RWPE1 (cell line): ENCODE data around the gene DET1.

Experiments
- CTCF ChIA-PET: fragments of 350-600 bp; sonication (Branson Sonifier 250); formaldehyde crosslinking; extraction: SDS; loops from one replicate; lab custom pipeline; 2021; lab: Yijun Ruan, JAX
- POLR2A ChIA-PET: fragments of 400-600 bp; formaldehyde crosslinking; extraction: SDS; loops from one replicate; lab custom pipeline; 2020; ENCODE audit warnings: antibody characterized with exemption; ENCODE audit not compliant: low non-redundant PET; lab: Yijun Ruan, JAX
- DNase-seq: peaks from one replicate; pipeline ENCODE4 v3.0.0; 2012; ENCODE audit warnings: low spot score
- H3K27ac ChIP-seq: fragments of 450-650 bp; 2 replicates; pipeline ENCODE4 v1.5.1; 2017
- TF ChIP-seq, protein P1 (sequence below): fragments of 450-650 bp; conservative IDR thresholded peaks from 2 replicates; pipeline ENCODE4 v1.5.1; 2017; ENCODE audit warnings: low read depth, mild to moderate bottlenecking

Gene DET1

DNA sequence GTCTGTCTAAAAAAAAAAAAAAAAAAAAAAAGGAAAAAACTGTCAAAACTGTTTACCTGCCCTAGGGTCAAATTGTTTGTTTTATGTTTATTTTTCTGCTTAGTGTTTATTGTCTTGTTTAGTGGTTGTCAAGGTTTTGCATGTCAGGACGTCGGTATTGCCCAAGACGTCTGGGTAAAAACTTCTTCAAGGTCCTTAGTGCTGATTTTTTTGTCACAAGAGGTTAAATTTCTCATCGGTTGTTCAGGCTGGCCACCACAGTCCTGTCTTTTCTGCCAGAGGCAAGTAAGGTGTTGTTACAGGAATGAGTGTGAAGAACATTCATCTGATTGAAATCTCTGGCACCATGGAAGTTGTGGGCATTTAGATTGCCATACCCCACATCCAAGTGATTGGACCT lies 7.0 kb downstream of the DET1 start:
- no peak overlapping the region for H3K27ac ChIP-seq
- CTCF ChIA-PET, result no interaction called here
- TF ChIP-seq, protein P1, sequence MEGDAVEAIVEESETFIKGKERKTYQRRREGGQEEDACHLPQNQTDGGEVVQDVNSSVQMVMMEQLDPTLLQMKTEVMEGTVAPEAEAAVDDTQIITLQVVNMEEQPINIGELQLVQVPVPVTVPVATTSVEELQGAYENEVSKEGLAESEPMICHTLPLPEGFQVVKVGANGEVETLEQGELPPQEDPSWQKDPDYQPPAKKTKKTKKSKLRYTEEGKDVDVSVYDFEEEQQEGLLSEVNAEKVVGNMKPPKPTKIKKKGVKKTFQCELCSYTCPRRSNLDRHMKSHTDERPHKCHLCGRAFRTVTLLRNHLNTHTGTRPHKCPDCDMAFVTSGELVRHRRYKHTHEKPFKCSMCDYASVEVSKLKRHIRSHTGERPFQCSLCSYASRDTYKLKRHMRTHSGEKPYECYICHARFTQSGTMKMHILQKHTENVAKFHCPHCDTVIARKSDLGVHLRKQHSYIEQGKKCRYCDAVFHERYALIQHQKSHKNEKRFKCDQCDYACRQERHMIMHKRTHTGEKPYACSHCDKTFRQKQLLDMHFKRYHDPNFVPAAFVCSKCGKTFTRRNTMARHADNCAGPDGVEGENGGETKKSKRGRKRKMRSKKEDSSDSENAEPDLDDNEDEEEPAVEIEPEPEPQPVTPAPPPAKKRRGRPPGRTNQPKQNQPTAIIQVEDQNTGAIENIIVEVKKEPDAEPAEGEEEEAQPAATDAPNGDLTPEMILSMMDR, result no peak
- POLR2A ChIA-PET, result no interaction called here
- no peak for DNase-seq

DNA sequence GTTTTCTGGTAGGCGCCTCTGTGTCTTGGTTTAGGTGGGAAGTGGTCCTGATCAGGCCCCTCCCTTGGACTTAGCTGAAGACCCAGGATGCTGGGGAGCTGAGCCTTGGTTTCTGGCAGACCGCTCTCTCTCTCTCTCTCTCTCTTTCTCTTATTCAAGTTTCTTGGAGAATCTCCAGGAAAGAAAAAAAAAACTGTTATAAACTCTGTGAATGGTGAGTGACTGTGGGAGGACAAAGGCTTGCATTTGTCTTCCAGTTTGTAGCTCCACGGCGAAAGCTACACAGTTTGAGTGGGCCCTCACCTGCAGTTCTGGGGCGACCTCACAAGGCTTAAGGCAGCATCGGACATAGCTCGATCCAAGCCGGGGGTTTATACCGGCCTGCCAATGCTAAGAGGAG lies 7.5 kb downstream of the DET1 start:
- CTCF ChIA-PET, result no interaction called here
- POLR2A ChIA-PET, result no interaction called here
- H3K27ac ChIP-seq, result no peak overlapping the region
- TF ChIP-seq, protein P1, result no peak
- DNase-seq, result no peak

DNA sequence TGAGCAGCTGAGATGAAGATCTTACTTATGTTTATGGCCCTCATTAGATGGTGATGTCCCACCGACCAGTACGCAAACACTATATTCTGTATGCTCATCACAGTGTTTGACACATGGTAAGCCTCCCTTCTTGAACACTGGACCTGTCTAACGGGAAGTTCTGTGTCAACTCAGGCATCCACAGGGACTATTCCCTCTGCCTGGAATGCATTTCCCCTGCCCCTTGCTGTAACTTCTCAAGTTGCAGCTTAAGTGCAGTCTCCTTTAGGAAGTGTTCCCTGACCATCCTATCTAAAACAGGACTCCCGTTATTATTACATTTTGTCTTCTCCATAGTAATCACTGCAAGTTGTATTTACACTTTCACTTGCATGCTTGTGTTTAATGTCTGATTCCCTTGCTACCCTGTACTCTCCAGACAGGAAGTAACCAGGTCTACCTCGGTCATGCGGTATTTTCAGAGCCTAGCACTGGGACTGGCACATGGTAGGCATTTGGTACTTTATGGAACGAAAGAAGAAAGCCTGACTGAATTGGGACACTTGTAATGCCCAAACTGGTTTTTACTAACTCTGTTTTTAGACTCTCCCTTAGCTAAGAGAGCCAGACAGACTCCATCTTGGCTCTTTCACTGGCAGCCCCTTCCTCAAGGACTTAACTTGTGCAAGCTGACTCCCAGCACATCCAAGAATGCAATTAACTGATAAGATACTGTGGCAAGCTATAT lies 8.7 kb downstream of the DET1 start:
- no peak overlapping the region for H3K27ac ChIP-seq
- CTCF ChIA-PET, result no interaction called here
- DNase-seq, result no peak
- POLR2A ChIA-PET, result no interaction called here
- TF ChIP-seq, protein P1, result no peak

DNA sequence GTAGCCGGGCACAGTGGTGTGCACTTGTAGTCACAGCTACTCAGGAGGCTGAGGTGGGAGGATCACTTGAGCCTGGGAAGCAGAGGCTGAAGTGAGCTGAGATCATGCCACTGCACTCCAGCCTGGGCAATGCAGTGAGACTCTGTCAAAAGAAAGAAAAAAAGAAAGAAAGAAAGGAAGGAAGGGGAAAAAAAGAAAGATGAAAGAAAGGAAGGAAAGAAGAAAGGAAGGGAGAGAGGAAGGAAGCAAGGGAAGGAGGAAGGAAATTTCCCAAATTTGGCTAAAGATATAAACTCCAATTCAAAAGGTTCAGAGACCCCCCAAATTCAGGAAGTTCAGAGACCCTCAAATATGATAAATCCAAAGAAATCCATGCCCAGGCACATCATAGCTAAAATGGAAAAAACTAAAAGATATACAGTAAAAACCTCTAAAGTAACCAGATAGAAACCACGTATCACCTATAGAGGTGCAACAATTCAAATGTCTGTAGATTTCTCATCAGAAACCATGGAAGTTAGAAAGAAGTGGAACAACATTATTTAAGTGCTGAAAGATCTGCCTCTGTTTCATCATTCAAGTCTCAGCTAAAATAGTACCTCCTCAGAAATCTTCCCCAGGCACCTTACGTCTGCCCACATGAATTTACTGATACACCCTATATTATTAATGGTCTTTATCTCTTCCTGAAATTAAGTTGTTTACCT lies 10.7 kb downstream of the DET1 start:
- POLR2A ChIA-PET, result no interaction called here
- CTCF ChIA-PET, result no interaction called here
- TF ChIP-seq, protein P1, result no peak
- H3K27ac ChIP-seq, result no peak overlapping the region
- DNase-seq, result no peak

DNA sequence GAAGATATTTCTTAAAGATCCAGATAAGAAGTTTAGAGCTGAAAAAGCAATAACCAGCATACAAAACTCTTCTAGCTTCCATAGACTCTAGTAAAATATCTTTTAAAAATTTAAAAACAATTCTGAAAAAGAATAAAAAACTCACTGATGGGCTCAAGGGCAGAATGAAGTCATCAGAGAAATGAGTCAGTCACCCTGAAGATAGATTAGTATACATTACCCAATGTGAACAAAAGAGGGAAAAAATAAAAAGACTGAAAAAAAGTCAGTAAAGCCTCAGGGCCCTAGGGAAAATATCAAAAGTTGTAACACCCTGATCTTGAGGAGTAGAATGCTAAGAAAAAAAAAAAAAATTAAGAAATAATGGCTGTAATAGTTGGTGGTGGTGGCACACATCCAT lies 11.4 kb downstream of the DET1 start:
- ChIA-PET CTCF (no interaction called here), POLR2A (no interaction called here)
- TF ChIP-seq, protein P1, result no peak
- no peak overlapping the region for H3K27ac ChIP-seq
- DNase-seq, result no peak

DNA sequence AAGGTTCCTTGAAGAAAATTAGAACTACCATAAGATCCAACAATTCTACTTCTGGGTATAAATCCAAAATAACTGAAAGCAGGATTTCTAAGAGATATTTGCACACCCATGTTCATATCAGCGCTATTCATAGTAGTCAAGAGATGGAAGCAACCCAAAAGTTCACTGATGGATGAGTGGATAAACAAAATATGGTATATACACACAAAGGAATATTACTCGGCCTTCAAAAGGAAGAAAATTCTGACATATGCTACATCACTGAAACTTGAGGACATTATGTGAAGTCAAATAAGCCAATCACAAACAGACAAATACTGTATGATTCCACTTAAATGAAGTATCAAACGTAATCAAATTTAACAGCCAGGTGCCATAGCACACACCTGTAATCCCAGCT lies 13.1 kb downstream of the DET1 start:
- H3K27ac ChIP-seq, result no peak overlapping the region
- TF ChIP-seq, protein P1, result no peak
- CTCF ChIA-PET, result no interaction called here
- POLR2A ChIA-PET, result no interaction called here
- no peak for DNase-seq
